Astrocyte of the hippocampus (primary cell): ENCODE data around the gene NBAS.
"Not testable (repeated sequence)": the region's sequence is repeated elsewhere in the genome, so short reads cannot be mapped to it uniquely, and the experiment has no call there.

Source experiments
- DNase-seq: peaks from one replicate; pipeline ENCODE4 v3.0.0; 2011; ENCODE audit warnings: low read depth, low spot score

Gene NBAS

GRCh38 chr2:15559379-15560139 lies 1.6 kb downstream of the NBAS start:
- no peak for DNase-seq

- DNase-seq = no peak
These were observed 3.2 kb downstream of the NBAS start for GRCh38 chr2:15557887-15558311.

- no peak for DNase-seq
These were observed 4.7 kb downstream of the NBAS start for GRCh38 chr2:15556311-15556930.

- DNase-seq = no peak
These were observed 5.4 kb downstream of the NBAS start for GRCh38 chr2:15555760-15556193.

GRCh38 chr2:15554525-15555218 lies 6.5 kb downstream of the NBAS start:
- no peak for DNase-seq

- no peak for DNase-seq
These were observed 7.2 kb downstream of the NBAS start for GRCh38 chr2:15553951-15554350.

GRCh38 chr2:15553519-15553918 lies 7.6 kb downstream of the NBAS start:
- DNase-seq = no peak

- DNase-seq = no peak
These were observed 12.2 kb downstream of the NBAS start for GRCh38 chr2:15548974-15549373.

GRCh38 chr2:15547115-15547876 lies 13.8 kb downstream of the NBAS start:
- DNase-seq = no peak

GRCh38 chr2:15546297-15547098 lies 14.6 kb downstream of the NBAS start:
- DNase-seq = no peak

- DNase-seq = no peak
These were observed 16.9 kb downstream of the NBAS start for GRCh38 chr2:15544227-15544626.

GRCh38 chr2:15543541-15543940 lies 17.6 kb downstream of the NBAS start:
- no peak for DNase-seq

- DNase-seq = no peak
These were observed 18.1 kb downstream of the NBAS start for GRCh38 chr2:15543053-15543452.

GRCh38 chr2:15542269-15542668 lies 18.9 kb downstream of the NBAS start:
- not testable (repeated sequence) for DNase-seq

GRCh38 chr2:15540523-15540922 lies 20.6 kb downstream of the NBAS start:
- not testable (repeated sequence) for DNase-seq

- DNase-seq = no peak
These were observed 21.1 kb downstream of the NBAS start for GRCh38 chr2:15539999-15540398.

GRCh38 chr2:15538792-15539191 lies 22.3 kb downstream of the NBAS start:
- DNase-seq = no peak

GRCh38 chr2:15533860-15534480 lies 27.2 kb downstream of the NBAS start:
- no peak for DNase-seq

- DNase-seq = no peak
These were observed 28.1 kb downstream of the NBAS start for GRCh38 chr2:15532996-15533395.

- DNase-seq = no peak
These were observed 29.9 kb downstream of the NBAS start for GRCh38 chr2:15531095-15531854.
